ENCODE data around the gene MRLN.

- TF ChIP-seq CTCF (IDR thresholded peaks at IDR 0.05; ENCODE audit: low read depth, low read length): no peak
- no peak for TF ChIP-seq POLR2A (IDR thresholded peaks at IDR 0.05; ENCODE audit: extremely low read depth, insufficient read length)
Observed at GRCh38 chr10:59791601-59792000, 38.3 kb upstream of the MRLN start.

Measured in NB4 (cell line).